Lower leg skin (tissue), 4 donors: ENCODE measurements around the gene PAFAH1B1. TPM values are rescaled to one million over a fixed set of nuclear protein-coding genes. Genes with fewer than 3 reads are reported as not detected.

ENCODE experiments used
- DNase-seq, 2 donors: peaks; one replicate each; pipeline ENCODE4 v3.0.0-alpha.2; 2019; ENCODE audit warnings: low spot score in 2 of 2
- H3K4me3 ChIP-seq: fragments of 200-600 bp; sonication (generic); 2 replicates; pipeline ENCODE4 v1.5.1; 2017; ENCODE audit warnings: mild to moderate bottlenecking, low read depth; ENCODE audit not compliant: poor library complexity, severe bottlenecking
- CTCF ChIP-seq, 3 donors: fragments of 450-650 bp; IDR thresholded peaks; one replicate each; pipeline ENCODE4 v1.5.1; 2016; ENCODE audit warnings: antibody characterized with exemption in 3 of 3, mild to moderate bottlenecking in 3 of 3, moderate library complexity in 2 of 3
- POLR2A ChIP-seq, 2 donors: fragments of 450-650 bp; IDR thresholded peaks; one replicate each; pipeline ENCODE4 v1.6.1; 2016 to 2017; ENCODE audit warnings: antibody characterized with exemption in 2 of 2, mild to moderate bottlenecking in 1 of 2, moderate library complexity in 1 of 2
- WGBS, 2 donors: methylation state at CpG; one replicate each; pipeline ENCODE4 v1.1.5; 2018; 5-methylcytosine and 5-hydroxymethylcytosine counted together
- intact Hi-C: fragments of 100-400 bp; cut with DNase I; formaldehyde crosslinking; loops from one replicate; pipeline ENCODE4 v1.15.0; 2023; ENCODE audit warnings: low total_unique reads
- total RNA-seq, 4 donors: library from RNA; depleted of rRNA; stranded (reverse); fragments of >200 nt; gene quantifications; one replicate each; pipeline ENCODE4 v1.1.0, GENCODE V29; 2016

PAFAH1B1 gene
- total RNA-seq, 4 donors from 2014 or later: 58.7 to 121 (median 94.6) TPM

- intact Hi-C loops: no loop called here
- no peak overlapping the region for H3K4me3 ChIP-seq
- DNase-seq: peak in 1 of 2 donors; percentile 72
- WGBS, 2 donors: 56 to 68% methylated on average over 6 of the region's 6 CpGs
- TF ChIP-seq POLR2A (IDR thresholded peaks at IDR 0.05) (no peak), CTCF (IDR thresholded peaks at IDR 0.05) (no peak)
Measured at GRCh38 chr17:2687074-2687418, 93.6 kb downstream of the PAFAH1B1 start.

GRCh38 chr17:2688351-2689342 is 95.2 kb downstream of the PAFAH1B1 start:
- intact Hi-C loops: no loop called here
- peak in 1 of 2 donors; percentile 81 for DNase-seq
- WGBS, 2 donors: 76 to 80% methylated on average over 27 of the region's 27 CpGs

GRCh38 chr17:2689411-2690164 is 96.1 kb downstream of the PAFAH1B1 start:
- no peak overlapping the region for H3K4me3 ChIP-seq
- no peak for TF ChIP-seq CTCF (IDR thresholded peaks at IDR 0.05)
- no peak for TF ChIP-seq POLR2A (IDR thresholded peaks at IDR 0.05)
- peak in 1 of 2 donors; percentile 79 for DNase-seq
- intact Hi-C loops: no loop called here
- WGBS, 2 donors: 74% methylated on average over 32 to 40 of the region's 40 CpGs

More at GRCh38 chr17:2688351-2689342, 95.2 kb downstream of the PAFAH1B1 start:
- TF ChIP-seq CTCF (IDR thresholded peaks at IDR 0.05): no peak
- no peak for TF ChIP-seq POLR2A (IDR thresholded peaks at IDR 0.05)
- no peak overlapping the region for H3K4me3 ChIP-seq

GRCh38 chr17:2690165-2691068 is 97.0 kb downstream of the PAFAH1B1 start:
- peak in 1 of 2 donors; percentile 82 for DNase-seq
- WGBS, 2 donors: 93% methylated on average over 49 to 53 of the region's 55 CpGs
- no peak overlapping the region for H3K4me3 ChIP-seq
- TF ChIP-seq CTCF (IDR thresholded peaks at IDR 0.05): no peak
- TF ChIP-seq POLR2A (IDR thresholded peaks at IDR 0.05): no peak
- intact Hi-C loops: no loop called here
